GM12878 (cell line): Measurements from ENCODE around the gene NPBWR2. TPM values are rescaled to one million over a fixed set of nuclear protein-coding genes. Genes with fewer than 3 reads are reported as not detected.

Experiments
- ATAC-seq: fragments of 200-7000 bp; cut with Tn5 transposase; 3 replicates; pipeline ENCODE4 v1.9.1; 2020; ENCODE audit warnings: mild to moderate bottlenecking, moderate library complexity
- BruUV-seq: library from RNA; stranded (reverse); fragments of 400-500 nt; replicated peaks from 2 replicates; lab custom pipeline; 2021; lab: Mats Ljungman, UMichigan
- CTCF ChIA-PET: fragments of 300-600 bp; sonication (Branson Sonifier 250); formaldehyde crosslinking; extraction: SDS; loops from one replicate; lab custom pipeline; 2021; ENCODE audit warnings: inconsistent platforms; lab: Yijun Ruan, JAX
- POLR2A ChIA-PET: fragments of 350-600 bp; formaldehyde crosslinking; extraction: SDS; loops from one replicate; lab custom pipeline; 2021; ENCODE audit warnings: inconsistent platforms; lab: Charles Lee
- RAD21 ChIA-PET: fragments of 300-600 bp; sonication (Branson Sonifier 250); formaldehyde crosslinking; loops from one replicate; lab custom pipeline; 2023; ENCODE audit warnings: antibody characterized with exemption; ENCODE audit not compliant: unreplicated experiment; lab: Charles Lee
- SMC1A ChIA-PET: fragments of 300-600 bp; sonication (Branson Sonifier 250); formaldehyde crosslinking; loops from one replicate; lab custom pipeline; 2023; ENCODE audit not compliant: unreplicated experiment, uncharacterized antibody; lab: Charles Lee
- DNase-seq: peaks from one replicate; pipeline ENCODE4 v3.0.0-alpha.2; 2011; ENCODE audit warnings: low read depth, low spot score
- FAIRE-seq: peaks from 3 replicates; lab custom pipeline; 2011; peaks lifted over from hg19 to GRCh38; lab: Jason Lieb, UNC
- H2AFZ ChIP-seq: 2 replicates; pipeline ENCODE4 v1.6.0; 2011; ENCODE audit warnings: low read depth, low read length, control low read depth; ENCODE audit not compliant: control insufficient read depth
- H3K27ac ChIP-seq: 2 replicates; pipeline ENCODE4 v1.5.1; 2011; ENCODE audit warnings: control low read depth; ENCODE audit not compliant: control insufficient read depth, insufficient read depth
- H3K27me3 ChIP-seq, 2 experiments: replicated peaks in 1 of 2; 2 replicates each; pipeline versions ENCODE4 v1.6.0 to v1.6.1; 2011; ENCODE audit warnings: low read length in 1 of 2; ENCODE audit not compliant: control insufficient read depth in 2 of 2, insufficient read depth in 2 of 2
- H3K36me3 ChIP-seq, 2 experiments: 2 replicates each; pipeline ENCODE4 v1.5.1; 2011; ENCODE audit warnings: low read length in 1 of 2; ENCODE audit not compliant: control insufficient read depth in 2 of 2, insufficient read depth in 2 of 2
- H3K4me1 ChIP-seq: 2 replicates; pipeline ENCODE4 v1.6.1; 2011; ENCODE audit warnings: mild to moderate bottlenecking, low read length, moderate library complexity, mixed read lengths; ENCODE audit not compliant: control insufficient read depth, insufficient read depth
- H3K4me2 ChIP-seq: 2 replicates; pipeline ENCODE4 v1.6.0; 2011; ENCODE audit warnings: control low read depth; ENCODE audit not compliant: control insufficient read depth, insufficient read depth
- H3K4me3 ChIP-seq: fragments of 200-600 bp; sonication (generic); 2 replicates; pipeline ENCODE4 v1.5.1; 2016
- H3K79me2 ChIP-seq: 2 replicates; pipeline ENCODE4 v1.6.0; 2011; ENCODE audit warnings: low read length; ENCODE audit not compliant: control insufficient read depth, insufficient read depth
- H3K9ac ChIP-seq: 2 replicates; pipeline ENCODE4 v1.8.0; 2011; ENCODE audit warnings: low read length, control low read depth, mixed read lengths; ENCODE audit not compliant: control insufficient read depth, insufficient read depth
- H3K9me3 ChIP-seq: replicated peaks from 3 replicates; pipeline ENCODE4 v1.5.1; 2011; ENCODE audit warnings: mild to moderate bottlenecking, low read length; ENCODE audit not compliant: control insufficient read depth, insufficient read depth
- H4K20me1 ChIP-seq: 2 replicates; pipeline ENCODE4 v1.6.0; 2011; ENCODE audit not compliant: control insufficient read depth, insufficient read depth
- DPF2 ChIP-seq: fragments of 450-650 bp; IDR thresholded peaks from 2 replicates; pipeline ENCODE4 v1.6.1; 2017; ENCODE audit warnings: mild to moderate bottlenecking
- E2F8 ChIP-seq: fragments of 450-650 bp; IDR thresholded peaks from 2 replicates; pipeline ENCODE4 v1.6.1; 2018; ENCODE audit warnings: mild to moderate bottlenecking, low read depth, moderate library complexity; ENCODE audit not compliant: partially characterized antibody
- ESRRA ChIP-seq: IDR thresholded peaks from 2 replicates; pipeline ENCODE4 v1.6.1; 2012; ENCODE audit warnings: mild to moderate bottlenecking, low read length, improper control_type of control experiment
- EZH2 ChIP-seq: IDR thresholded peaks from 2 replicates; pipeline ENCODE4 v1.6.1; 2012; ENCODE audit warnings: low read depth, mild to moderate bottlenecking, control low read depth, inconsistent platforms, low read length, borderline replicate concordance; ENCODE audit not compliant: control insufficient read depth
- HDAC6 ChIP-seq: fragments of 200-600 bp; sonication (generic); IDR thresholded peaks from one replicate; pipeline ENCODE4 v1.8.0; 2017; ENCODE audit warnings: antibody characterized with exemption; ENCODE audit not compliant: unreplicated experiment
- IRF5 ChIP-seq: fragments of 450-650 bp; IDR thresholded peaks from 2 replicates; pipeline ENCODE4 v1.6.1; 2017; ENCODE audit warnings: borderline replicate concordance
- KAT2A ChIP-seq: conservative IDR thresholded peaks from 2 replicates; pipeline ENCODE4 v1.6.1; 2011; ENCODE audit warnings: low read depth, low read length; ENCODE audit not compliant: control insufficient read depth
- KLF5 ChIP-seq: fragments of 450-650 bp; IDR thresholded peaks from 2 replicates; pipeline ENCODE4 v1.6.1; 2014; ENCODE audit warnings: mild to moderate bottlenecking; ENCODE audit not compliant: partially characterized antibody
- RELA ChIP-seq: fragments of 450-650 bp; IDR thresholded peaks from 2 replicates; pipeline ENCODE4 v1.8.0; 2014; ENCODE audit warnings: borderline replicate concordance; ENCODE audit not compliant: partially characterized antibody
- SMAD5 ChIP-seq: IDR thresholded peaks from 2 replicates; pipeline ENCODE4 v1.6.1; 2016; ENCODE audit warnings: antibody characterized with exemption, low read depth
- USF1 ChIP-seq: IDR thresholded peaks from 2 replicates; pipeline ENCODE4 v1.6.1; 2011; ENCODE audit warnings: borderline replicate concordance, low read depth, mild to moderate bottlenecking, moderate library complexity, mixed read lengths, low read length; ENCODE audit not compliant: insufficient read depth; ENCODE audit errors: extremely low read length
- ZBTB11 ChIP-seq: fragments of 450-650 bp; formaldehyde crosslinking; IDR thresholded peaks from 2 replicates; pipeline ENCODE4 v1.5.0; 2022; ENCODE audit warnings: mild to moderate bottlenecking, missing genetic modification characterization
- whole genome bisulfite sequencing: methylation state at CpG from one replicate; pipeline ENCODE4 v1.1.6; 2016; ENCODE audit warnings: low lambda C conversion rate; ENCODE audit not compliant: insufficient replicate concordance, insufficient coverage; ENCODE audit errors: missing lambda C conversion rate; 5-methylcytosine and 5-hydroxymethylcytosine counted together
- in situ Hi-C: fragments of 300-500 bp; cut with MboI; formaldehyde crosslinking; loops from 9 replicates; pipeline ENCODE4 v1.14.3; 2018; ENCODE audit warnings: mixed read lengths
- intact Hi-C: fragments of 100-400 bp; cut with micrococcal nuclease; formaldehyde crosslinking; loops from one replicate; pipeline ENCODE4 v1.14.2; 2022; ENCODE audit not compliant: unreplicated experiment
- polyA plus RNA-seq, 11 experiments: library from polyadenylated mRNA; depleted of rRNA in 4 of 11; unstranded in 6 of 11; stranded (reverse) in 5 of 11; fragments of >200 nt; fragmentation: Nextera tagmentation in 4 of 11; fragmentation: Illumina TruSeq in 1 of 11; extraction: Ambion mirVana in 4 of 11; extraction: Trizol in 1 of 11; gene quantifications; 1 replicate in 1 of 11; 2 replicates in 10 of 11; pipeline versions ENCODE4 v1.2.1 to v1.2.3, GENCODE V29; 2011 to 2016; ENCODE audit warnings: inconsistent platforms in 2 of 11, missing spikeins in 2 of 11, low read depth in 1 of 11
- total RNA-seq, 4 experiments: library from RNA; depleted of rRNA in 3 of 4; stranded (reverse); fragments of >200 nt in 3 of 4; fragmentation: Illumina TruSeq in 1 of 4; extraction: Trizol in 1 of 4; gene quantifications; 2 replicates each; pipeline versions ENCODE4 v1.2.1 to v1.2.3, GENCODE V29; 2013 to 2021

The NPBWR2 gene
- total and polyA plus RNA-seq, 10 of the 15 experiments (the other 5 are each of a cell fraction or from before 2014, with no cell fraction given): not detected

GRCh38 chr20:64116016-64116415 is 8.7 kb upstream of the NPBWR2 start:
- ChIA-PET SMC1A (interaction anchor here (0.6 kb wide), 1 partner anchor 126 kb away, joined by 3 read pairs; no protein-coding TSS in a partner anchor), RAD21 (interaction anchor here (1.1 to 1.7 kb wide), 2 partner anchors 35 to 38 kb away, joined by 4 to 6 read pairs; no protein-coding TSS in a partner anchor), POLR2A (interaction anchor here (0.6 to 1.0 kb wide), 2 partner anchors 32 to 588 kb away, joined by 3 read pairs; no protein-coding TSS in a partner anchor), CTCF (interaction anchor here (1.2 to 2.8 kb wide), 2 partner anchors 32 to 58 kb away, joined by 3 to 12 read pairs; partner anchors contain the start of gene LKAAEAR1)
- in situ Hi-C loops (no loop called here), intact Hi-C loops (no loop called here)
- no TSS peak for BruUV-seq
- Histone ChIP-seq H3K27ac (no peak overlapping the region), H3K4me2 (no peak overlapping the region), H2AFZ (no peak overlapping the region), H4K20me1 (no peaks in the 10 kb centered on the region), H3K79me2 (no peaks in the 10 kb centered on the region), H3K4me1 (peaks cover 5% of the 10 kb centered on the region), H3K27me3 (peaks cover 0 to 3% of the 10 kb centered on the region in 2 experiments; a peak in 1 of 4 replicates), H3K4me3 (no peak overlapping the region), H3K9ac (no peak overlapping the region), H3K36me3 (no peaks in the 10 kb centered on the region), H3K9me3 (no peaks in the 10 kb centered on the region)
- ATAC-seq (no peak), DNase-seq (no peak), FAIRE-seq (no peak)
- WGBS: 57% methylated on average over 21 of the region's 21 CpGs
- no peak for TF ChIP-seq ESRRA
- no peak for TF ChIP-seq USF1
- no peak for TF ChIP-seq HDAC6
- no peak for TF ChIP-seq EZH2
- TF ChIP-seq IRF5: no peak
- TF ChIP-seq RELA: no peak
- no peak for TF ChIP-seq ZBTB11 (CRISPR knock-in tag)
- TF ChIP-seq E2F8: no peak
- TF ChIP-seq KAT2A: no peak
- TF ChIP-seq KLF5: no peak
- TF ChIP-seq SMAD5: no peak
- TF ChIP-seq DPF2: no peak
